SK-N-SH (cell line): ENCODE data around the gene CLSTN2.

ENCODE experiments used
- EP300 ChIP-seq, 2 experiments: IDR thresholded peaks; 2 replicates each; pipeline versions ENCODE4 v1.4.0 to v1.6.1; 2012; ENCODE audit warnings: borderline replicate concordance in 1 of 2, low read depth in 1 of 2, low read length in 1 of 2
- FOXJ3 ChIP-seq: sonication (generic); formaldehyde crosslinking; IDR thresholded peaks from 2 replicates; pipeline ENCODE4 v1.5.1; 2020; ENCODE audit warnings: mild to moderate bottlenecking, missing genetic modification reagents
- IRF3 ChIP-seq: fragments of 150-350 bp; IDR thresholded peaks from 2 replicates; pipeline ENCODE4 v1.6.1; 2016; ENCODE audit warnings: mild to moderate bottlenecking, low read depth, low read length
- JUND ChIP-seq: IDR thresholded peaks from 2 replicates; pipeline ENCODE4 v1.4.0; 2012
- RCOR1 ChIP-seq: fragments of 150-350 bp; IDR thresholded peaks from 2 replicates; pipeline ENCODE4 v1.6.1; 2017; ENCODE audit warnings: antibody characterized with exemption, low read length
- REST ChIP-seq: IDR thresholded peaks from 2 replicates; pipeline ENCODE4 v1.6.1; 2012; ENCODE audit warnings: mild to moderate bottlenecking, low read depth, low read length, moderate library complexity
- TAF1 ChIP-seq: IDR thresholded peaks from 2 replicates; pipeline ENCODE4 v1.6.1; 2012; ENCODE audit warnings: low read depth, mild to moderate bottlenecking, low read length, moderate library complexity, borderline replicate concordance
- TF ChIP-seq, protein P1 (sequence below): fragments of 200-600 bp; sonication (generic); IDR thresholded peaks from 2 replicates; pipeline ENCODE4 v1.6.1; 2017; ENCODE audit warnings: antibody characterized with exemption, mild to moderate bottlenecking, moderate library complexity
- TF ChIP-seq, protein P2 (sequence below): IDR thresholded peaks from 2 replicates; pipeline ENCODE4 v1.4.0; 2012; ENCODE audit warnings: low read depth, borderline replicate concordance
- TF ChIP-seq, protein P3 (sequence below): IDR thresholded peaks from 2 replicates; pipeline ENCODE4 v1.4.0; 2012; ENCODE audit warnings: low read depth
- TF ChIP-seq, protein P4 (sequence below): fragments of 150-350 bp; IDR thresholded peaks from 2 replicates; pipeline ENCODE4 v1.6.1; 2017; ENCODE audit warnings: antibody characterized with exemption, low read length, low read depth, borderline replicate concordance

DNA sequence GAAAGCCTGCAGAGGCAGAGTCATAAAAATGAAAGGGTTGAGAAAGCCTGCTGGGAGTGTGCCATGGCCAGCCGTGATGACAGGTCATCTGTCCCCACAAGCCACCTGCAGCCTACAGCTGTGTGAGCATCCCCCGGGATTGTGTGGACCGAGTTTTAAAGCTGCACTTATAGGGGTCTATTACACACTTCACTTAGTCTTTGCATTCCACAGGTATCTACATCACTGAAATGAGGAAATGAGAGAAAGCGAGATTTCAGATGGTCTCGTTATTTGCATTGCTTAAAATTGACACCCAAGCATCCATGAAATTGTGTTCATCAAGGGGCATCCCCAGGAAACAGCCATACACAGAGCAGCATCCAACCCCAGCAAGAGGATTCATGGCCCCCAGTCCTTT lies 605.3 kb downstream of the CLSTN2 start:
- TF ChIP-seq, protein P1, sequence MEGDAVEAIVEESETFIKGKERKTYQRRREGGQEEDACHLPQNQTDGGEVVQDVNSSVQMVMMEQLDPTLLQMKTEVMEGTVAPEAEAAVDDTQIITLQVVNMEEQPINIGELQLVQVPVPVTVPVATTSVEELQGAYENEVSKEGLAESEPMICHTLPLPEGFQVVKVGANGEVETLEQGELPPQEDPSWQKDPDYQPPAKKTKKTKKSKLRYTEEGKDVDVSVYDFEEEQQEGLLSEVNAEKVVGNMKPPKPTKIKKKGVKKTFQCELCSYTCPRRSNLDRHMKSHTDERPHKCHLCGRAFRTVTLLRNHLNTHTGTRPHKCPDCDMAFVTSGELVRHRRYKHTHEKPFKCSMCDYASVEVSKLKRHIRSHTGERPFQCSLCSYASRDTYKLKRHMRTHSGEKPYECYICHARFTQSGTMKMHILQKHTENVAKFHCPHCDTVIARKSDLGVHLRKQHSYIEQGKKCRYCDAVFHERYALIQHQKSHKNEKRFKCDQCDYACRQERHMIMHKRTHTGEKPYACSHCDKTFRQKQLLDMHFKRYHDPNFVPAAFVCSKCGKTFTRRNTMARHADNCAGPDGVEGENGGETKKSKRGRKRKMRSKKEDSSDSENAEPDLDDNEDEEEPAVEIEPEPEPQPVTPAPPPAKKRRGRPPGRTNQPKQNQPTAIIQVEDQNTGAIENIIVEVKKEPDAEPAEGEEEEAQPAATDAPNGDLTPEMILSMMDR, result no peak
- TF ChIP-seq, protein P2, sequence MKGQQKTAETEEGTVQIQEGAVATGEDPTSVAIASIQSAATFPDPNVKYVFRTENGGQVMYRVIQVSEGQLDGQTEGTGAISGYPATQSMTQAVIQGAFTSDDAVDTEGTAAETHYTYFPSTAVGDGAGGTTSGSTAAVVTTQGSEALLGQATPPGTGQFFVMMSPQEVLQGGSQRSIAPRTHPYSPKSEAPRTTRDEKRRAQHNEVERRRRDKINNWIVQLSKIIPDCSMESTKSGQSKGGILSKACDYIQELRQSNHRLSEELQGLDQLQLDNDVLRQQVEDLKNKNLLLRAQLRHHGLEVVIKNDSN, result no peak
- TF ChIP-seq, protein P3, sequence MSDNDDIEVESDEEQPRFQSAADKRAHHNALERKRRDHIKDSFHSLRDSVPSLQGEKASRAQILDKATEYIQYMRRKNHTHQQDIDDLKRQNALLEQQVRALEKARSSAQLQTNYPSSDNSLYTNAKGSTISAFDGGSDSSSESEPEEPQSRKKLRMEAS, result no peak
- TF ChIP-seq REST (no peak), EP300 (IDR thresholded peaks at IDR 0.05; ENCODE audit: borderline replicate concordance in 1 of 2, low read depth in 1 of 2, low read length in 1 of 2) (no peak), TAF1 (no peak), JUND (no peak), FOXJ3 (CRISPR knock-in tag) (no peak), IRF3 (no peak), RCOR1 (no peak)
- TF ChIP-seq, protein P4, sequence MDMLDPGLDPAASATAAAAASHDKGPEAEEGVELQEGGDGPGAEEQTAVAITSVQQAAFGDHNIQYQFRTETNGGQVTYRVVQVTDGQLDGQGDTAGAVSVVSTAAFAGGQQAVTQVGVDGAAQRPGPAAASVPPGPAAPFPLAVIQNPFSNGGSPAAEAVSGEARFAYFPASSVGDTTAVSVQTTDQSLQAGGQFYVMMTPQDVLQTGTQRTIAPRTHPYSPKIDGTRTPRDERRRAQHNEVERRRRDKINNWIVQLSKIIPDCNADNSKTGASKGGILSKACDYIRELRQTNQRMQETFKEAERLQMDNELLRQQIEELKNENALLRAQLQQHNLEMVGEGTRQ, result no peak
